HCT116 (cell line): Measurements from ENCODE around the gene NR5A2. TPM values are rescaled to one million over a fixed set of nuclear protein-coding genes. Genes with fewer than 3 reads are reported as not detected.

Source experiments
- ATAC-seq: fragments of 200-7000 bp; cut with Tn5 transposase; 2 replicates; pipeline ENCODE4 v1.9.1; 2020; ENCODE audit warnings: mild to moderate bottlenecking, moderate library complexity
- BruUV-seq: library from RNA; stranded (reverse); fragments of 400-500 nt; replicated peaks from 2 replicates; lab custom pipeline; 2021; lab: Mats Ljungman, UMichigan
- CTCF ChIA-PET: fragments of 300-600 bp; sonication (Branson Sonifier 250); formaldehyde crosslinking; loops from one replicate; lab custom pipeline; 2021; ENCODE audit warnings: antibody characterized with exemption; lab: Charles Lee
- POLR2A ChIA-PET: fragments of 300-600, 350-600 bp; sonication (Branson Sonifier 250); formaldehyde crosslinking; loops from one replicate; lab custom pipeline; 2021; ENCODE audit warnings: antibody characterized with exemption; lab: Charles Lee
- RAD21 ChIA-PET, 2 experiments: fragments of 300-600 bp; sonication (Branson Sonifier 250); formaldehyde crosslinking; loops; one replicate each; lab custom pipeline; 2023; ENCODE audit warnings: low total read pairs in 2 of 2; ENCODE audit not compliant: uncharacterized antibody in 2 of 2, unreplicated experiment in 2 of 2, low non-redundant PET in 1 of 2; lab: Charles Lee
- DNase-seq: peaks from one replicate; pipeline ENCODE4 v3.0.0-alpha.2; 2010; ENCODE audit warnings: low read depth, low spot score
- H2AFZ ChIP-seq: fragments of 200-600 bp; shearing (Covaris generic), sonication (generic); 2 replicates; pipeline ENCODE4 v1.6.1; 2017; ENCODE audit warnings: low read depth, mixed run types, mixed read lengths, antibody characterized with exemption, low read length; ENCODE audit not compliant: poor library complexity, severe bottlenecking
- H3K27ac ChIP-seq: 2 replicates; pipeline ENCODE4 v1.5.1; 2012; ENCODE audit warnings: low read depth, low read length
- H3K27me3 ChIP-seq: fragments of 200-600 bp; sonication (generic); 2 replicates; pipeline ENCODE4 v1.6.1; 2016; ENCODE audit warnings: mixed run types, low read length, mixed read lengths; ENCODE audit not compliant: insufficient read depth
- H3K36me3 ChIP-seq, 2 experiments: fragments of 200-500 bp in 1 of 2; fragments of 200-600 bp in 1 of 2; sonication (Bioruptor generic) in 1 of 2; sonication (generic) in 1 of 2; 2 replicates each; pipeline versions ENCODE4 v1.5.1 to v1.6.1; 2014 to 2016; ENCODE audit warnings: low read length in 2 of 2, inconsistent platforms in 1 of 2, mixed read lengths in 1 of 2, mixed run types in 1 of 2; ENCODE audit not compliant: insufficient read depth in 2 of 2, control insufficient read depth in 1 of 2
- H3K4me1 ChIP-seq, 2 experiments: fragments of 200-600 bp in 1 of 2; sonication (generic) in 1 of 2; 2 replicates each; pipeline versions ENCODE4 v1.5.1 to v1.6.1; 2012 to 2017; ENCODE audit warnings: low read length in 2 of 2, inconsistent platforms in 1 of 2, mild to moderate bottlenecking in 1 of 2, mixed read lengths in 1 of 2, mixed run types in 1 of 2, moderate library complexity in 1 of 2; ENCODE audit not compliant: insufficient read depth in 2 of 2, control insufficient read depth in 1 of 2
- H3K4me2 ChIP-seq: fragments of 200-600 bp; sonication (generic); 2 replicates; pipeline ENCODE4 v1.6.1; 2017; ENCODE audit warnings: mixed run types, low read length, mixed read lengths
- H3K4me3 ChIP-seq, 2 experiments: fragments of 200-600 bp in 1 of 2; sonication (generic) in 1 of 2; replicated peaks in 1 of 2; 2 replicates each; pipeline ENCODE4 v1.5.1; 2011 to 2016; ENCODE audit warnings: low read length in 2 of 2, control low read depth in 1 of 2, low read depth in 1 of 2, mild to moderate bottlenecking in 1 of 2, mixed read lengths in 1 of 2, mixed run types in 1 of 2
- H3K79me2 ChIP-seq: fragments of 200-600 bp; sonication (generic); 2 replicates; pipeline ENCODE4 v1.6.1; 2017; ENCODE audit warnings: mild to moderate bottlenecking, mixed run types, low read length, moderate library complexity, mixed read lengths; ENCODE audit not compliant: insufficient read depth
- H3K9ac ChIP-seq: fragments of 200-600 bp; sonication (generic); 2 replicates; pipeline ENCODE4 v1.6.1; 2016; ENCODE audit warnings: low read length, mixed read lengths
- H3K9me2 ChIP-seq: fragments of 200-600 bp; sonication (generic), shearing (Covaris generic); 2 replicates; pipeline ENCODE4 v1.6.1; 2017; ENCODE audit warnings: mixed run types, mild to moderate bottlenecking, moderate library complexity; ENCODE audit not compliant: insufficient read depth
- H3K9me3 ChIP-seq, 2 experiments: fragments of 200-500 bp in 1 of 2; fragments of 200-600 bp in 1 of 2; sonication (Bioruptor generic) in 1 of 2; sonication (generic) in 1 of 2; 2 replicates each; pipeline ENCODE4 v1.6.1; 2014 to 2017; ENCODE audit warnings: low read length in 2 of 2, mixed read lengths in 2 of 2, inconsistent platforms in 1 of 2, low read depth in 1 of 2, mild to moderate bottlenecking in 1 of 2, mixed run types in 1 of 2, moderate library complexity in 1 of 2; ENCODE audit not compliant: control insufficient read depth in 1 of 2, insufficient read depth in 1 of 2
- H4K20me1 ChIP-seq: fragments of 200-600 bp; sonication (generic), shearing (Covaris generic); 2 replicates; pipeline ENCODE4 v1.6.1; 2017; ENCODE audit warnings: mixed run types, mild to moderate bottlenecking, moderate library complexity; ENCODE audit not compliant: insufficient read depth
- CBX3 ChIP-seq: IDR thresholded peaks from 2 replicates; pipeline ENCODE4 v1.6.1; 2012; ENCODE audit warnings: low read depth
- CEBPB ChIP-seq: IDR thresholded peaks from 2 replicates; pipeline ENCODE4 v1.6.1; 2012; ENCODE audit warnings: low read depth
- CTCF ChIP-seq, 3 experiments: fragments of 200-600 bp in 1 of 3; sonication (generic) in 1 of 3; IDR thresholded peaks in 2 of 3; conservative IDR thresholded peaks in 1 of 3; 2 replicates each; pipeline ENCODE4 v1.5.1; 2012 to 2017; ENCODE audit warnings: low read depth in 2 of 3, low read length in 2 of 3, antibody characterized with exemption in 1 of 3, borderline replicate concordance in 1 of 3, control low read depth in 1 of 3, mild to moderate bottlenecking in 1 of 3, mixed read lengths in 1 of 3, mixed run types in 1 of 3, moderate library complexity in 1 of 3; ENCODE audit not compliant: insufficient read depth in 1 of 3
- EGR1 ChIP-seq: IDR thresholded peaks from 2 replicates; pipeline ENCODE4 v1.6.1; 2012; ENCODE audit warnings: low read depth
- ELF1 ChIP-seq: IDR thresholded peaks from 2 replicates; pipeline ENCODE4 v1.6.1; 2012; ENCODE audit warnings: low read depth, borderline replicate concordance
- EZH2 ChIP-seq: fragments of 200-600 bp; sonication (generic); IDR thresholded peaks from 2 replicates; pipeline ENCODE4 v1.6.1; 2017; ENCODE audit warnings: antibody characterized with exemption, mixed run types
- FOSL1 ChIP-seq: IDR thresholded peaks from 2 replicates; pipeline ENCODE4 v1.6.1; 2012; ENCODE audit warnings: low read depth
- JUND ChIP-seq: IDR thresholded peaks from 2 replicates; pipeline ENCODE4 v1.6.1; 2012
- POLR2A ChIP-seq: IDR thresholded peaks from 2 replicates; pipeline ENCODE4 v1.7.0; 2011; ENCODE audit warnings: borderline replicate concordance; ENCODE audit not compliant: insufficient read depth, insufficient read length; ENCODE audit errors: extremely low read depth
- POLR2AphosphoS5 ChIP-seq: IDR thresholded peaks from 2 replicates; pipeline ENCODE4 v1.6.1; 2011; ENCODE audit warnings: mild to moderate bottlenecking, low read depth, low read length, moderate library complexity
- REST ChIP-seq: IDR thresholded peaks from 2 replicates; pipeline ENCODE4 v1.6.1; 2012; ENCODE audit warnings: low read depth
- SIN3A ChIP-seq: IDR thresholded peaks from 2 replicates; pipeline ENCODE4 v1.6.1; 2012; ENCODE audit warnings: low read depth
- SRF ChIP-seq: IDR thresholded peaks from 2 replicates; pipeline ENCODE4 v1.6.1; 2012; ENCODE audit warnings: low read depth
- TCF7L2 ChIP-seq: IDR thresholded peaks from 2 replicates; pipeline ENCODE4 v1.7.0; 2011; ENCODE audit warnings: borderline replicate concordance, inconsistent platforms; ENCODE audit not compliant: insufficient read depth, insufficient read length; ENCODE audit errors: extremely low read depth
- ZFX ChIP-seq: fragments of 450-650 bp; IDR thresholded peaks from 2 replicates; pipeline ENCODE4 v1.6.1; 2017
- ZNF274 ChIP-seq: fragments of 200-500 bp; sonication (Bioruptor generic); IDR thresholded peaks from 2 replicates; pipeline ENCODE4 v1.6.1; 2014; ENCODE audit warnings: mild to moderate bottlenecking, low read depth, low read length, inconsistent platforms
- intact Hi-C: fragments of 100-400 bp; cut with micrococcal nuclease; formaldehyde crosslinking; loops from 2 replicates; pipeline ENCODE4 v1.10.0; 2022
- total RNA-seq: library from RNA; stranded (reverse); gene quantifications from one replicate; pipeline ENCODE4 v1.2.1, GENCODE V29; 2021; ENCODE audit not compliant: unreplicated experiment

The NR5A2 gene
- total RNA-seq, 1 experiment from 2014 or later, result 0.91 TPM

GRCh38 chr1:200154069-200154767, 126.7 kb downstream of the NR5A2 start:
- peaks cover 9 to 24% of the 10 kb centered on the region in 2 experiments; a peak in 3 of 4 replicates for H3K4me1 ChIP-seq
- no TSS peak for BruUV-seq
- TF ChIP-seq CEBPB, result no peak
- no peak for TF ChIP-seq ZNF274
- no peak for TF ChIP-seq CBX3
- TF ChIP-seq FOSL1, result no peak
- no peak for TF ChIP-seq REST
- TF ChIP-seq TCF7L2, result no peak
- no peak for TF ChIP-seq CTCF (IDR thresholded peaks at IDR 0.05 in 2 of 3, conservative IDR thresholded peaks at IDR 0.05 in 1 of 3; ENCODE audit: borderline replicate concordance in 1 of 3, insufficient read depth in 1 of 3, low read depth in 2 of 3, low read length in 2 of 3)
- no peak for TF ChIP-seq SRF
- no peak for TF ChIP-seq EZH2
- TF ChIP-seq ELF1, result no peak
- TF ChIP-seq ZFX, result no peak
- TF ChIP-seq POLR2AphosphoS5, result no peak
- TF ChIP-seq JUND, result no peak
- no peak for TF ChIP-seq EGR1
- TF ChIP-seq POLR2A, result no peak
- no peak for TF ChIP-seq SIN3A
- TF ChIP-seq, all 23 proteins: peak for 0
- Histone ChIP-seq H3K36me3 (no peaks in the 10 kb centered on the region), H2AFZ (no peak overlapping the region), H4K20me1 (no peaks in the 10 kb centered on the region), H3K9me3 (no peaks in the 10 kb centered on the region), H3K27me3 (no peaks in the 10 kb centered on the region), H3K4me2 (peak overlapping the region; percentile 10; the same call in 1 of the 2 replicates), H3K27ac (no peak overlapping the region), H3K4me3 (no peak overlapping the region), H3K79me2 (no peaks in the 10 kb centered on the region), H3K9ac (no peak overlapping the region), H3K9me2 (no peaks in the 10 kb centered on the region)
- no peak for DNase-seq
- POLR2A ChIA-PET, result no interaction called here
- intact Hi-C loops, result no loop called here
- peak; percentile 33; the same call in 1 of the 2 replicates for ATAC-seq
- CTCF ChIA-PET, result no interaction called here
- RAD21 ChIA-PET, result no interaction called here
